Globus pallidus (tissue), 1 donor: ENCODE data around the gene IGF2R.
"Not testable (repeated sequence)": the region's sequence is repeated elsewhere in the genome, so short reads cannot be mapped to it uniquely, and the experiment has no call there.

Experiments used
- DNase-seq: peaks from one replicate; pipeline ENCODE4 v3.0.0-alpha.2; 2015; ENCODE audit warnings: low spot score

Gene IGF2R

GRCh38 chr6:160124605-160125004 is 155.7 kb downstream of the IGF2R start:
- no peak for DNase-seq

- not testable (repeated sequence) for DNase-seq
Observed at GRCh38 chr6:160125105-160125504, 156.2 kb downstream of the IGF2R start.

DNA sequence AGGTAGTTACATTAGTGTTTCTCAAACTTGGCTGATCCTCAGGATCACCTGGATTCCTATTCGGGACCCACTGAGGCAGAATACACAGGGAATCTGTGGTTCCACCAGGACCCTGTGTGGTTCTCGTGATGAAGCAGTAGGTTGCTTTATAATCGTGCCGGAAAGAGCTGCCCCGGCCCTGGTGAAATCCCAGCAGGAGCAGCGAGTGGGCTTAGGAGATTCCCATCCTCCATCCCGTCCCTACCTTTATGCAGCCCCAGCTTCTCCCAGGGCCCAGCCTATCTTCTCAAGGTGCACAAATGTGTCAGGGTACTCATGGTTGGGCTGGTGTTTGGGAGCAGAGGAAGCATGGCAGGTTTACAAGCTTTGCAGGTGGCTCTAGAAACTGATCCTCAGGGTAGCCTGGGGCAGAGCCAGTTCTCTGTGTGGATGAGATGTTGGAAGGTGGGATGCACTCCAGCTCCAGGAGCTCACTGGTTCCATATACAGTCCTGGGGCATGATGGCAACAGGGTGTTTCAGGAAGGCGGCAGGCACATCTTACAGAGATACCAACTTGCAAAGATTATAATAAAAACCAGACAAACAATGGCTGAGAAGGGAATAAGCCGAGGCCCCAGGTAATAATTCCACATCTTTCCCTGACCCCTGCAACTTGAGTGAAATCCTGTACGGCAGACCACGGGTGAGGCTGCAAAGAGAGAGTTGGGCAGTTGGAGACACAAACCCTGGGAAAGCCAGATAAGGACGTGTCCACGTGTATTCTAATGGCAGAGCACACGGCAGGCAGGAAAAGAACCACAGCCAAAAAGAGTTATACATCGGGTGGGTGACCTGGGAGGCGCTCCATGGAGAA is 158.6 kb downstream of the IGF2R start:
- no peak for DNase-seq

- no peak for DNase-seq
Observed at GRCh38 chr6:160128125-160128683, 159.3 kb downstream of the IGF2R start.

DNA sequence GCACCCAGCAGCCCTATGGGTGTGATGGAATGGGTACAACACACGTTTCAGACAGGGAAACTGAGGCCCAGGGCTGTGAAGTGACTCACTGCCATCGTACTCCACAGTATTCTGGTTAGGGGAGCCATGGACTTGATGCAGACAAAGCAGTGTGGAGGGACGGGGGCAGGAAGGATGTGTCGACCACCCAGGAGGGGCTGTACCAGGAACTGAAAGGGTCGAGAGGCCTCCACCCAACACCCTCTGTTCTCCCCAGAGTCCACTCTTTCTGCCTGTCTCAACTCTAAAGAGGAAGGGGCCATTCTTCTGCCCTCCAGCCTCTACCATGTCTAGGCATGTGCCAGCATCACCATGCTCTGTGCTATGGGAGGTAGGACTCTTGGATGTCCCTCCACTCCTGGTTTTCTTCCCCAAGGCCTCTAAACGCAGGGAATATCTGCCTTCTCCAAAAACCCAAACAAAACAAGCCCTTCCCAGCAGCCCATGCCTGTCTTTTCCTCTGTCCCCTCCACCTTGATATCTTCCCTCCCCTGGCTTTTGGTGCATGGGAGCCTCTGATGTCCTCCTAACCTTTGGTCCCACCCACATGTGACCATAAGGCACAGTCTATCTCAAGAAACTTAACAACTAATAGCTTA is 160.1 kb downstream of the IGF2R start:
- no peak for DNase-seq

- no peak for DNase-seq
Observed at GRCh38 chr6:160129881-160130615, 161.2 kb downstream of the IGF2R start.

- no peak for DNase-seq
Observed at GRCh38 chr6:160130729-160131484, 162.0 kb downstream of the IGF2R start.

- no peak for DNase-seq
Observed at GRCh38 chr6:160131636-160132296, 162.9 kb downstream of the IGF2R start.

DNA sequence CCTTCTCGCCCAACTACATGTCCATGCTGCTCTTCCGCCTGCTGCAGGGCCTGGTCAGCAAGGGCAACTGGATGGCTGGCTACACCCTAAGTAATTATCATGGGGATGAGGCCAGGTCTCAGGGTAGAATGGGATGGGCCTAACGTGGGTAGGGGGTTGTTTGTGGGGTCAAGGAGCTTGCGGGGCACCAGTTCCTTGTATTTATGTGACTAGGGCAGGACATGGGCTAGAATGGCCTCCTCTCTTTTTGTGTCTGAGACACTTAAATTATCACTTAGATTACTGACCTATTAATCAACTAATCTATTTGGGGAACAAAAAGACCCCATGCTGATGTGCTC is 163.4 kb downstream of the IGF2R start:
- no peak for DNase-seq

DNA sequence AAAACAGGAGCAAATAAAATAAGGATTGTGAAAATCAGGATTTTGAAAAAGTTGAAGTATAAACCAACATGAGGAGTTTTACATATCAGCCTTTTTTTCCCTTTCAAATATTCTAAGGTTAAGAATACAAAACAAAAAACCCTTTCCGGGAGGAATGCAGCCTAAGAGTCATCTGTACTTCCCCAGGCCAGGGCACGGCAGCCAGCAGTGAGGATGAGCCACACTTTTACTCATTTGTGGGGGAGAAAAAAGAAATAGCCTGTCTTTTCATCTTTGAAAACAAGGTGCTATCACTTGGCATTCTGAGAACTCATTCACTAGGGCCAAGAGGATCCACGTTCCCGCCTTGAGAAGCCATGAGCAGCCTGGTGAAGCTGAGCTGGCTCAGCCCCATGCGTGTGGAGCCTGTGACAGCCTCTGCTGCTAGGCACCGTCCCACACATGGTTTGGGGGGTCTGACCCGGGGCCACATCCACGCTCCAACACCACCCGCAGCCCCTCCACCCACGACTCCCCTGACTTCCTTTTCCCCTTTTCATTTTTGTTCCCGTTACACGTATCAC is 164.0 kb downstream of the IGF2R start:
- no peak for DNase-seq

GRCh38 chr6:160133441-160134336 is 164.8 kb downstream of the IGF2R start:
- DNase-seq, result no peak

DNA sequence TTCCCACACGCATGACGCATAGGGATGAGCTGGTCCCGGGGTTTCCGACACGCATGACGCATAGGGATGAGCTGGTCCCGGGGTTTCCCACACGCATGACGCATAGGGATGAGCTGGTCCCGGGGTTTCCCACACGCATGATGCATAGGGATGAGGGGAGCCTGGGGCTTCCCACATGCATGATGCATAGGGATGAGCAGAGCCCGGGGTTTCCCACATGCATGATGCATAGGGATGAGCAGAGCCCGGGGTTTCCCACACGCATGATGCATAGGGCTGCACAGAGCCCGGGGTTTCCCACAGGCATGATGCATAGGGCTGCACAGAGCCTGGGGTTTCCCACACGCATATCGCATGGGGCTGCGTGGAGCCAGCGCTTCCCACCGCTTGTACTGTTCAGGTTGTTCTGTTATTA is 165.5 kb downstream of the IGF2R start:
- not testable (repeated sequence) for DNase-seq

DNA sequence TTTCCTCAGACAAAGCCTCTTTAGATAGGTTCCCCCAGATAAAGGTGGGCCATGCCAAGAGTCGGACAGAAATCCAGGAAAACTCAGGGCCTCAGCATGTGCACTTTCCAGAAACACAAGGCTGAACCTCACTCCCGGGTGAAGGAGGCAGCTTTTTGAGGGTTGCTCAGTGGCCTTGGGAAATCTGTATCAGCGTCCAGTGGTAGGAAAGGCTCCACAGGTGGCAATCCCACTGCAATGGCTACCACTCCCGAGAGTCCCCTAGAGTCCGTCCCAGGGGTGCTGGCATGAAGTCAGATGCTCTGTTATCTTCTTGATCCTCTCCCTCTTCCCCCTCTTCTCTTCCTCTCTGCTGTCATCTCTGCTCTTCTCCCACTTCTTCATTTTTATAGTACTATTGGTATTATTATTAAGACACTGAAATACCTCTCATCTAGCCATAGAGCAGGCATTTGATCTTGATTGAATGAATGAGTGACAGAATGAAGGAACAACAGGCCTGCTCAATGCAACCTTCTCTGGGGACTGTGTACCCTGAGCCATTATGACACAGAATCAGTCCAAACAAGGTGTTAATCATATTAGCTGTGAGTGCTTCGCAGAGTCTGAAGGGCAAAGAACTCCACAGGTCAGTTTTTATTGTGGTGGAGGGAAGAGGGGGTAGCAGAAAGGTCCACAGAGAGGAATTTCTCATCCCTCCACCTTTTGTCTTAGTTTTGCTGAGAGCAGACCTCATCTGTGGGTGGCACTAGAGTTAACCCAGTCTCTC is 166.1 kb downstream of the IGF2R start:
- DNase-seq, result no peak

GRCh38 chr6:160135907-160136655 is 167.2 kb downstream of the IGF2R start:
- DNase-seq, result no peak

DNA sequence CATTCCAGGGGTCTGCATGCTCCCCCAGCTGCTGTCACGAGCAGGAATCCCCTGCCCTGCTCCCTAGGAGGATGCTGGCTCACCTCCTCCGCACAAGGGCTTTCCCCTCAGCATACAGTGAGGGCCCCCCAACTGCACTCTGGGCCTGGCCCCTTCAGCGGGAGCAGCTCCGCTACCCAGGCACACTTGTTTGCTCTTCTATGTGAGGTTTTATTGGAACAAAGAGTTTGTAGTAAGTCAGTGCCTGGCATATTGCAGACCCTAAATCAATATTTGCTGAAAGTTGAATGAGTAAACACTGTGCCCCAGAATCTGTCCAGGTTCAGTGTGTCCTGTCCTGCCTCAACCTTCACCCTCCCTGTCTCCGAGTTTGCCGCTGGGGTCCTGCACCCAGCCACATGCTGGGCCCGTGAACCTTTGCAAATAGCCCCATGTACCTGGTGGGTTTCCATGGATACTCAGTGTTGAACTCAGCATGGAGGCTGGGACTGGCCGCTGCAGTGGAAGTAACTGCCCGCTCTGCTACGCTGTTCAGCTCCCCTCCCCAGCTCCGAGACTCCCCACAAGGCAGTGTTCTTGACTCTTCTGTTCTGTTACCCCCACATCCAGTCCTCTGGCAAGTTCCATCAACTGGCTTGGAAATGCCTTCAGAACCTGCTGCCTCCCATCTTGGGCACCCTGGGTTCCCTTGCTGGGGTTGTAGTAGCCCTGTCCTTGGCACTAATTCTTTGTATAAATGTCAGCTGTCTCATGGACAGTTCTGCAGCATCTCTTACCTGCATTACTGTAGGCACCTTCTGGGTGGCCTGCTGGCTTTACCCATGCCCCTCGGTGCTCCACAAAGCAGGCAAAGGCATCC is 168.5 kb downstream of the IGF2R start:
- DNase-seq, result no peak

DNA sequence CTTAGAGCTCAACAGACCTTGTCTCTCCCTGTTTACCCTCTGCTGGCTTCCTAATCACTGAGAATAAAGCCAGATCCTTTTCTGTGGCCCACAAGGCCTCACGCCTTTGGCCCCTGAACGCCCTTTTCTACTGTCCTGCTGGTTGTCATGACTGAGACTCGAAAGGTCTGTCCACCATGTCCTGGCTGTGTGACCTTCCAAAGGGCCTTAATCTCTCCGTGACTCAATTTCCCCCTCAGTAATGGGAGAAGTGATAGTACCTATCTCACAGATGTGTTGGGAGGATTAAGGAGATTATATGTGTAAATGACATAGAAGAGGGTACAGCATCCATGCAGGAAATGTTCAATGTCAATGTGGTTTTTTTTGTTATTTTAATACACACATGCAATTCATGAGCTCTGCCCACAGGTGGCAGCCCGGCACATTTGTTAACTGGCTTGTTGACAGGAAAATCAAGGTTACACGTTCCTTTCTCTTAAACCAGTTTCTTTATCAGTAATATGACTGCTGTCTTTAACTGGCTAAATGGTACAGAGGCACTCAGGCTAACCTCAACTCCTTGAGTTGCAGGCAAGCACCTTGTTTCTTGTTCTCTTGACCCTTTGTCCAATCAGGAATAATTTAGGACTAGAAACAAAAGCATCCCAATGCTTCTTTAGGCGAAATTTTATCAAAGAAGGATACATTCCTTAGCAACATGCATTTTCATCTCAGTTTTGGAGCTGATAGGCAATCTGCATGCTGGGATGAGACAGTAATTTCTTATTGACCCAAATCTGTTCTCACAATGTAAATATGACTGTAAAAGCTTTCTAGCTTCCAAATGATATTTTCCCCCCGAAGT is 169.3 kb downstream of the IGF2R start:
- DNase-seq, result peak; percentile 15
